ENCODE measurements around the gene CTNND1.
"Not testable (repeated sequence)": the region's sequence is repeated elsewhere in the genome, so short reads cannot be mapped to it uniquely, and the experiment has no call there.

CTNND1 gene

GRCh38 chr11:57792870-57793269, 31.3 kb downstream of the CTNND1 start:
- no peak for DNase-seq (ENCODE audit: low read depth in 2 of 2)

- no peak for DNase-seq (ENCODE audit: low read depth in 2 of 2)
Observed at GRCh38 chr11:57793351-57794115, 31.9 kb downstream of the CTNND1 start.

- no peak for DNase-seq (ENCODE audit: low read depth in 2 of 2)
Observed at GRCh38 chr11:57798905-57799559, 37.4 kb downstream of the CTNND1 start.

- no peak for DNase-seq (ENCODE audit: low read depth in 2 of 2)
Observed at GRCh38 chr11:57800444-57801182, 39.0 kb downstream of the CTNND1 start.

GRCh38 chr11:57801183-57801485, 39.5 kb downstream of the CTNND1 start:
- no peak for DNase-seq (ENCODE audit: low read depth in 2 of 2)

- no peak for DNase-seq (ENCODE audit: low read depth in 2 of 2)
Observed at GRCh38 chr11:57802411-57802810, 40.8 kb downstream of the CTNND1 start.

- no peak for DNase-seq (ENCODE audit: low read depth in 2 of 2)
Observed at GRCh38 chr11:57804466-57804865, 42.9 kb downstream of the CTNND1 start.

- DNase-seq (ENCODE audit: low read depth in 2 of 2) = no peak
Observed at GRCh38 chr11:57805780-57806179, 44.2 kb downstream of the CTNND1 start.

- DNase-seq (ENCODE audit: low read depth in 2 of 2) = no peak
Observed at GRCh38 chr11:57812634-57813033, 51.0 kb downstream of the CTNND1 start.

- no peak for DNase-seq (ENCODE audit: low read depth in 2 of 2)
Observed at GRCh38 chr11:57815476-57815875, 53.9 kb downstream of the CTNND1 start.

GRCh38 chr11:57815877-57816276, 54.3 kb downstream of the CTNND1 start:
- DNase-seq (ENCODE audit: low read depth in 2 of 2) = no peak

GRCh38 chr11:57818812-57819211, 57.2 kb downstream of the CTNND1 start:
- DNase-seq (ENCODE audit: low read depth in 2 of 2) = no peak

GRCh38 chr11:57819252-57819979, 57.8 kb downstream of the CTNND1 start:
- DNase-seq (ENCODE audit: low read depth in 2 of 2) = no peak

GRCh38 chr11:57823859-57824258, 62.3 kb downstream of the CTNND1 start:
- no peak for DNase-seq (ENCODE audit: low read depth in 2 of 2)

GRCh38 chr11:57834852-57835251, 73.2 kb downstream of the CTNND1 start:
- DNase-seq (ENCODE audit: low read depth in 2 of 2) = no peak

- DNase-seq (ENCODE audit: low read depth in 2 of 2) = not testable (repeated sequence)
Observed at GRCh38 chr11:57838609-57839008, 77.0 kb downstream of the CTNND1 start.

GRCh38 chr11:57842873-57843272, 81.3 kb downstream of the CTNND1 start:
- no peak for DNase-seq (ENCODE audit: low read depth in 2 of 2)

GRCh38 chr11:57867966-57868365, 106.4 kb downstream of the CTNND1 start:
- no peak for DNase-seq (ENCODE audit: low read depth in 2 of 2)

GRCh38 chr11:57868491-57868890, 106.9 kb downstream of the CTNND1 start:
- DNase-seq (ENCODE audit: low read depth in 2 of 2) = no peak
